ENCODE data around the gene UNC13B.

UNC13B gene

GRCh38 chr9:35424356-35425352 lies 262.8 kb downstream of the UNC13B start:
- DNase-seq (ENCODE audit: low read depth in 2 of 2): no peak

DNA sequence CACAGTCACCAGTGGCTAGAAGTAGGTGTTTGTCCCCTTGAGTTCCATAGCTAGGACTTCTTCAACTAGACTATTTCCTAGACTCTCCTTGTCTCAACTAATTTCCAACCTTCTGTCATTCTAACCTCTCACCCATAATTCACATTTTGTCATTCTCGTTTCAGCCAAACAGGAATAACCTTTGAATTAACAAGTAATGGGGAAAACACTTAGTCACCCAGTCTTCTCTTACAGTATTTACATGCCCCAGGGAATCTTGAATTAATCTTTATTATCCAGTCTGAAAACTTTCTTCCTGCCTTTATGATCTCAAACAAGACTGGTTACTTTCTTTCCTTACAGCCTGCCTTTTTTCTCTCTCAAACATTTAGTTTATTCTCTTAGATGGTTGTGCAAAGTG lies 264.8 kb downstream of the UNC13B start:
- no peak for DNase-seq (ENCODE audit: low read depth in 2 of 2)

DNA sequence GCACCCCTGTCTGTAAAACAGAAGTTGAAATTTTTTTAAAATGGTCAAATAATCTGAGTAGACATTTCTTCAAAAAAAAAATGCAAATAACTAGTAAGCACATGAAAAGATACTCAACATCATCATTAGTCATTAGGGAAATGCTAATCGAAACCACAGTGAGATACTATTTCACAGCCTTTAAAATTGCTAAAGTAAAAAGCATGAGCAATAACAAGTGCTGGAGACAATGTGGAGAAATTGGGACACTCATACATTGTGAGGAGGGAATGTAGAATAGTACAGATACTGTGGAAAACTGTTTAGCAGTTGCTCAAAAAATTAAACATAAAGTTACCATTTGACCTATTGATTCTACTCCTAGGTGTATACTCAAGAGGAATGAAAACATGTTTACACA lies 269.7 kb downstream of the UNC13B start:
- no peak for DNase-seq (ENCODE audit: low read depth in 2 of 2)

DNA sequence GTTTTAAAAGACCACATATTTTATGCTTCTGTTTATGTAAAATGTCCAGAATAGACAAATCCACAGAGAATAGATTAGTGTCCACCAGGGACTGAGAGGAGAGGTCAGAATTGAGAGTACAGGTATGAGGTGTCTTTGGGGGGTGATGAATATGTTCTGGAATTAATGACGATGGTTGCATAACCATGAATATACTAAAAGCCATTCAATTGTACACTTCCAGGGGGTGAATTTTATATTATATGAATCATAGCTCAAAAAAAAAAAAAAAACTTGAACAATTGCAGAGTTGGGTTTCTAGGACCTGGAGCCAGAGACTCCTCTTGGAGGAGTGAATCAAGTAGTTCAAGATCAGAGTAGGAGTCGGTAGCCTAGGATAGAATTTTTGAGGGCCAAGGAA lies 270.3 kb downstream of the UNC13B start:
- DNase-seq (ENCODE audit: low read depth in 2 of 2): no peak

DNA sequence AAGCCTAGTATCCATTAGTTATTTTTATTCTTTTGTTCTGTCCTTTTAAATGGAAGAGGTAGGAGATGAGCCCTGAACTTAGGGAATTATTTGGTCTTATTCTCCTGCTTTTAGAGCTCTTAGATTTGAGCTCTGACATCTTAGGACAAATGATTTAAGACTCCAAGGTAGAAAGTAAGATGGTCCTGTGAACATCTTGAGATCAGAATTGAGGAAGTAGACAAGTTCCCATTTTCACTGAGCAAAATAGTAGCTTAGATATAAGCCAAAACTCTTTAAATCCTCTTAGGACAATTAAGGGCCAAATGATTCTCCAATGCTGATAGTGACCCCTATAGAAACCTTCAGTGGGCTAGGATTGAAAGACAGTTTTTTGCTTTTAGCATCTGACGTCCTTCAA lies 275.1 kb downstream of the UNC13B start:
- DNase-seq (ENCODE audit: low read depth in 2 of 2): no peak

GRCh38 chr9:35446012-35446411 lies 284.2 kb downstream of the UNC13B start:
- DNase-seq (ENCODE audit: low read depth in 2 of 2): no peak

GRCh38 chr9:35448496-35448895 lies 286.7 kb downstream of the UNC13B start:
- DNase-seq (ENCODE audit: low read depth in 2 of 2): no peak

DNA sequence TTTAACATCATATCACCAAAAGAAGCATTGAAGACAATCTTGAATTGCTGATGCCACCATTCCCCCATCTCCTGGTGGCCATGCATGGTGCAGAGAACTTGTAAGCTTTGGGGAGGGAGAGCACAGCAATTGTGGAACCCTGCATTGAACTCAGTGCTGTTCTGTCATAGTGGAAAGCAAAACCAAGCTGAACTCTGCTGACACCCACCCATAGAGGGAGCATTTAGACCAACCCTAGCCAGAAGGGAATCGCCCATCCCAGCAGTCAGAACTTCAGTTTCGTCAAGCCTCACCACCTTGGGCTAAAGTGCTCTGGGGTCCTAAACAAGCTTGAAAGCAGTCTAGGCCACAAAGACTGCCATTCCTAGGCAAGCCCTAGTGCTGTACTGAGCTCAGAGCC lies 290.7 kb downstream of the UNC13B start:
- no peak for DNase-seq (ENCODE audit: low read depth in 2 of 2)

DNA sequence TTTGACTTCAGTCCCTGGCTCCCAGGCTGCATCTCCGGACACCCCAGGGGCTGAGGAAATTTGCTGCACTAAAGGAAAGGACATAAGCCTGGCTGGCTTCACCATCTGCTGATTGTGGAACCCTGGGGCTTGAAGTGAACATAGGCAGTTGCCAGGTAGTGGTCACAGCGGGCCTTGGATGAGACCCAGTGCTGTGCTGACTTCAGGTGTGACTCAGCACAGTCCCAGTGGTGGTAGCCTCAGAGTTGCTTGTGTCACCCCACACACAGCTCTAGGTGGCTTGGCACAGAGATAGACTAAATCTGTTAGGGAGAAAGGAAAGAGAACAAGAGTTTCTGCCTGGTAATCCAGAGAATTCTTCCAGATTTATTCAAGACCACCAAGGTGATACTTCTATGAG lies 292.0 kb downstream of the UNC13B start:
- DNase-seq (ENCODE audit: low read depth in 2 of 2): no peak

Measured in stimulated activated CD4-positive, alpha-beta T cell treated with anti-CD3 and anti-CD28 coated beads, Interleukin-12 subunit alpha, Interleukin-12 subunit beta, amount 100 ng/mL, for 24 hours (primary cell).